Osteoblast (primary cell): Measurements from ENCODE around the gene FGD4. TPM values are rescaled to one million over a fixed set of nuclear protein-coding genes. Genes with fewer than 3 reads are reported as not detected.

Experiments
- DNase-seq: peaks from one replicate; pipeline ENCODE4 v3.0.0; 2011; ENCODE audit warnings: low spot score, mixed read lengths; ENCODE audit not compliant: insufficient read length; ENCODE audit errors: missing footprints
- H2AFZ ChIP-seq: 2 replicates; pipeline ENCODE4 v1.6.0; 2011; ENCODE audit warnings: mild to moderate bottlenecking, low read length
- H3K27ac ChIP-seq: 2 replicates; pipeline ENCODE4 v1.5.1; 2011; ENCODE audit warnings: mild to moderate bottlenecking, low read depth, low read length, moderate library complexity
- H3K27me3 ChIP-seq: 2 replicates; pipeline ENCODE4 v1.6.0; 2012; ENCODE audit warnings: mild to moderate bottlenecking, control low read depth, inconsistent platforms, low read length, moderate library complexity; ENCODE audit not compliant: insufficient read depth
- H3K36me3 ChIP-seq: 2 replicates; pipeline ENCODE4 v1.5.1; 2011; ENCODE audit warnings: mild to moderate bottlenecking, low read length, control low read depth, moderate library complexity; ENCODE audit not compliant: insufficient read depth
- H3K4me1 ChIP-seq: 2 replicates; pipeline ENCODE4 v1.5.1; 2011; ENCODE audit warnings: mild to moderate bottlenecking, low read length, control low read depth, moderate library complexity; ENCODE audit not compliant: insufficient read depth
- H3K4me2 ChIP-seq: 2 replicates; pipeline ENCODE4 v1.6.0; 2011; ENCODE audit warnings: mild to moderate bottlenecking, low read length; ENCODE audit not compliant: insufficient read depth
- H3K4me3 ChIP-seq: fragments of 200-600 bp; sonication (generic); 3 replicates; pipeline ENCODE4 v1.5.1; 2012; ENCODE audit warnings: mild to moderate bottlenecking, low read length, inconsistent platforms; ENCODE audit not compliant: insufficient read depth
- H3K79me2 ChIP-seq: 2 replicates; pipeline ENCODE4 v1.6.0; 2012; ENCODE audit warnings: mild to moderate bottlenecking, low read length, control low read depth, inconsistent platforms; ENCODE audit not compliant: insufficient read depth
- H3K9me3 ChIP-seq: 2 replicates; pipeline ENCODE4 v1.5.1; 2011; ENCODE audit warnings: low read depth, low read length, control low read depth
- H4K20me1 ChIP-seq: 2 replicates; pipeline ENCODE4 v1.6.0; 2012; ENCODE audit warnings: mild to moderate bottlenecking, low read length, control low read depth; ENCODE audit not compliant: insufficient read depth
- CTCF ChIP-seq: IDR thresholded peaks from 2 replicates; pipeline ENCODE4 v1.5.1; 2011; ENCODE audit warnings: mild to moderate bottlenecking, low read depth, low read length, moderate library complexity; ENCODE audit errors: extremely low read depth
- total RNA-seq: library from RNA; depleted of rRNA; stranded (reverse); fragments of >200 nt; gene quantifications from 2 replicates; pipeline ENCODE4 v1.2.3, GENCODE V29; 2012

FGD4 gene
- total RNA-seq, 1 donor = 11.9 TPM

GRCh38 chr12:32382226-32382625, 17.1 kb upstream of the FGD4 start:
- Histone ChIP-seq H3K4me3 (no peak overlapping the region), H3K4me1 (no peaks in the 10 kb centered on the region), H3K27ac (no peak overlapping the region), H3K4me2 (no peak overlapping the region), H3K79me2 (no peaks in the 10 kb centered on the region), H2AFZ (no peak overlapping the region), H4K20me1 (no peaks in the 10 kb centered on the region), H3K36me3 (no peaks in the 10 kb centered on the region), H3K27me3 (no peaks in the 10 kb centered on the region), H3K9me3 (no peaks in the 10 kb centered on the region)
- DNase-seq = no peak
- TF ChIP-seq CTCF = no peak

GRCh38 chr12:32390572-32391219, 8.7 kb upstream of the FGD4 start:
- H3K79me2 ChIP-seq = no peaks in the 10 kb centered on the region
- H3K27ac ChIP-seq = no peak overlapping the region
- no peaks in the 10 kb centered on the region for H4K20me1 ChIP-seq
- H3K36me3 ChIP-seq = no peaks in the 10 kb centered on the region
- DNase-seq = no peak
- no peaks in the 10 kb centered on the region for H3K9me3 ChIP-seq
- H3K27me3 ChIP-seq = no peaks in the 10 kb centered on the region
- TF ChIP-seq CTCF = no peak
- no peaks in the 10 kb centered on the region for H3K4me1 ChIP-seq
- peak overlapping the region; percentile 62 for H2AFZ ChIP-seq
- peak overlapping the region; percentile 78 for H3K4me2 ChIP-seq
- peak overlapping the region; percentile 65 for H3K4me3 ChIP-seq

GRCh38 chr12:32395026-32395425, 4.3 kb upstream of the FGD4 start:
- H2AFZ ChIP-seq = no peak overlapping the region
- TF ChIP-seq CTCF = no peak
- no peak overlapping the region for H3K4me2 ChIP-seq

GRCh38 chr12:32397696-32398095, 1.7 kb upstream of the FGD4 start:
- Histone ChIP-seq H3K4me2 (no peak overlapping the region), H3K9me3 (no peaks in the 10 kb centered on the region), H3K36me3 (no peaks in the 10 kb centered on the region), H3K4me1 (peaks cover 9% of the 10 kb centered on the region), H3K79me2 (no peaks in the 10 kb centered on the region), H3K27ac (no peak overlapping the region), H3K4me3 (no peak overlapping the region), H4K20me1 (no peaks in the 10 kb centered on the region), H2AFZ (no peak overlapping the region), H3K27me3 (peaks cover 17% of the 10 kb centered on the region)
- no peak for DNase-seq
- no peak for TF ChIP-seq CTCF

More at GRCh38 chr12:32395026-32395425, 4.3 kb upstream of the FGD4 start:
- Histone ChIP-seq H4K20me1 (no peaks in the 10 kb centered on the region), H3K27me3 (peaks cover 6% of the 10 kb centered on the region), H3K27ac (no peak overlapping the region), H3K9me3 (no peaks in the 10 kb centered on the region), H3K79me2 (no peaks in the 10 kb centered on the region), H3K4me3 (no peak overlapping the region), H3K36me3 (no peaks in the 10 kb centered on the region), H3K4me1 (peaks cover 6% of the 10 kb centered on the region)
- DNase-seq = no peak
